Measurements from ENCODE around the gene TNFRSF9.

DNA sequence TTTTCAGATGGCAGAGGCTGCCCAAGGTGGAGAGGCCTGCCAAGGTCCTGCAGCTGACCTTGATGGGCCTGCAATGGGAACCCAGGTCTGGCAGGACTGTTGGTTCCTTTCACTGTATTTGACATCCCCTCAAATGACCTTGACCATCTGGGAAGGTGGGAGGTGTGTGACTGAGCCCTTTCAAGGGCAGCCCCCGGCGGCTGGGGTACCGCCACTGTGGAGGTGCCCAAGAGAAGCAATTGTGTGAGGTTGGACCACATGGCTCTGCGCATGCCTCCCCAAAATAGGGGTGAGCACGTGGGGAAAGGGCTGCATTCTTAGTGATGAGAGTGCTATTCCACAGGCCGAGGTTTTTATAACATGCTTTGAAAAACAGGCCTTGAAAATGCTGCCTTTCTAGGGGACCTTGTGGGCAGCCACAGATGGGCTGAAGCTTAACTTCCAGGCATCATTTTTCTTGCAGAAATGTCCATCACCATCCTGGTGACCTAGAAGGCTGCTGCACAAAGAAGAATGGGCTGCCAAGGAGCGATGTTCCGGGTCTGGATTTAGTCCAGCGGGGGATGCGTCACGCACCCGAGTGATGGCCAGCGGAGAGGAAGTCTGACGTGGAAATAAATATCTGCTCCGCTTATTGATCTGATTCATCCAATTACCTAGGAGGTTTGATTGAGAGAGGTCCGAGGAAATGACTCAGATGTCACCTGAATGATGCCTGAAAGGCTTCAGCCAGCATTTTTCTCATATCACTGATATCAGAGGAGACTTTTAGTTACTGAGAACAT lies 71.3 kb downstream of the TNFRSF9 start:
- TF ChIP-seq, protein P1, sequence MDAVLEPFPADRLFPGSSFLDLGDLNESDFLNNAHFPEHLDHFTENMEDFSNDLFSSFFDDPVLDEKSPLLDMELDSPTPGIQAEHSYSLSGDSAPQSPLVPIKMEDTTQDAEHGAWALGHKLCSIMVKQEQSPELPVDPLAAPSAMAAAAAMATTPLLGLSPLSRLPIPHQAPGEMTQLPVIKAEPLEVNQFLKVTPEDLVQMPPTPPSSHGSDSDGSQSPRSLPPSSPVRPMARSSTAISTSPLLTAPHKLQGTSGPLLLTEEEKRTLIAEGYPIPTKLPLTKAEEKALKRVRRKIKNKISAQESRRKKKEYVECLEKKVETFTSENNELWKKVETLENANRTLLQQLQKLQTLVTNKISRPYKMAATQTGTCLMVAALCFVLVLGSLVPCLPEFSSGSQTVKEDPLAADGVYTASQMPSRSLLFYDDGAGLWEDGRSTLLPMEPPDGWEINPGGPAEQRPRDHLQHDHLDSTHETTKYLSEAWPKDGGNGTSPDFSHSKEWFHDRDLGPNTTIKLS (IDR thresholded peaks at IDR 0.05; ENCODE audit: borderline replicate concordance, low read depth) = no peak
- no peak for TF ChIP-seq FOXA1 (IDR thresholded peaks at IDR 0.05; ENCODE audit: borderline replicate concordance)

Data from K562 (cell line).